HG03442 (cell line): ENCODE data around the gene KNSTRN.

Source experiments
- ATAC-seq: cut with Tn5 transposase; IDR thresholded peaks from one replicate; pipeline ENCODE4 v1.9.1; 2021; ENCODE audit warnings: mild to moderate bottlenecking, moderate library complexity; ENCODE audit not compliant: unreplicated experiment

Gene KNSTRN

GRCh38 chr15:40428185-40428584 lies 45.7 kb downstream of the KNSTRN start:
- no peak for ATAC-seq

- no peak for ATAC-seq
Measured at GRCh38 chr15:40429068-40429710, 46.7 kb downstream of the KNSTRN start.

- no peak for ATAC-seq
Measured at GRCh38 chr15:40430271-40430805, 47.8 kb downstream of the KNSTRN start.

GRCh38 chr15:40435023-40435709 lies 52.6 kb downstream of the KNSTRN start:
- ATAC-seq, result no peak

- no peak for ATAC-seq
Measured at GRCh38 chr15:40435710-40436089, 53.2 kb downstream of the KNSTRN start.

- no peak for ATAC-seq
Measured at GRCh38 chr15:40436116-40436891, 53.8 kb downstream of the KNSTRN start.

- ATAC-seq, result no peak
Measured at GRCh38 chr15:40436892-40437751, 54.6 kb downstream of the KNSTRN start.

- ATAC-seq, result no peak
Measured at GRCh38 chr15:40437752-40438687, 55.5 kb downstream of the KNSTRN start.

GRCh38 chr15:40438712-40439111 lies 56.2 kb downstream of the KNSTRN start:
- ATAC-seq, result no peak

- no peak for ATAC-seq
Measured at GRCh38 chr15:40439461-40439959, 57.0 kb downstream of the KNSTRN start.

- ATAC-seq, result no peak
Measured at GRCh38 chr15:40439960-40440742, 57.6 kb downstream of the KNSTRN start.

- ATAC-seq, result peak; percentile 87
Measured at GRCh38 chr15:40440743-40441564, 58.4 kb downstream of the KNSTRN start, which contains the start of gene BAHD1. BAHD1 (plus strand) TSS chr15:40440953; CDS start chr15:40458465, 17,512 bp downstream.

GRCh38 chr15:40441565-40442531 lies 59.3 kb downstream of the KNSTRN start:
- ATAC-seq, result no peak

GRCh38 chr15:40443255-40443654 lies 60.7 kb downstream of the KNSTRN start:
- ATAC-seq, result no peak

GRCh38 chr15:40443846-40444245 lies 61.3 kb downstream of the KNSTRN start:
- no peak for ATAC-seq
